Measurements from ENCODE around the gene FGF4.

The FGF4 gene

DNA sequence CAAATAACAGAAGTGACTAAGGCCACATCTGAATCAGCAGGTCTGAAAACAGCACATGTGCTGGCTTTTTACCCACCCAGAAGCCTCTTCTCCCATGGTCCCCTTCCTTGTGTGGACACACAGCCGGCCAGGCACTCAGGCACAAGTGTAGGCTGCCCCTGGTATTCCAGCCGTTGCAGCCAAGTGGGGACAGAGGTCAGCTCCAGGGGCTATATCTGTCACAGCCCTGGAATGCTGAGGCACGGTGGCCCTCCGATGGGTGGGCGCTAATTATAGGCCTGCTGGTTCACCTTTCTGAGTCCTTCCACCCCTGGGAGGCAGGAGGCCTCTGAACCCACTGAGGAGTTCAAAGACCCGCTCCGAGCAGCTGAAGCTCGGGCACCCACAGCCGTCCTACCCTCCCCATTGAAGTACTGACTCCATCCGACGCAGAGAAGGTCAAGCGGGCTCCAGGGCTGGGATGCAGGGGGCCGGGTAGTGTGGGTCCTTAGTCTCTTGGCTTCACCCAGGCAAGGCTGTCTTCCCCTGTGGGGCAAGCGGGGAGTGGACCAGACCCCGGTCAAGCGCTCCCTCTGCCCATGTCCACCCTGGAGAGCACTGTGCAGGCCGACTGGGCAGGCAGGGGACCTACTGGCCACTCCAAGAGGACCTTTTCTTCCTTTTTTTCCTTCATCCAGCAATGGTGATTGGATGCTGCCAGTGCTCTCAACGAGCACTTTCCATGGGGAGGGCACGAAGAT is 29.8 kb upstream of the FGF4 start:
- no peak for DNase-seq

GRCh38 chr11:69803604-69804218 is 28.6 kb upstream of the FGF4 start:
- no peak for DNase-seq

DNA sequence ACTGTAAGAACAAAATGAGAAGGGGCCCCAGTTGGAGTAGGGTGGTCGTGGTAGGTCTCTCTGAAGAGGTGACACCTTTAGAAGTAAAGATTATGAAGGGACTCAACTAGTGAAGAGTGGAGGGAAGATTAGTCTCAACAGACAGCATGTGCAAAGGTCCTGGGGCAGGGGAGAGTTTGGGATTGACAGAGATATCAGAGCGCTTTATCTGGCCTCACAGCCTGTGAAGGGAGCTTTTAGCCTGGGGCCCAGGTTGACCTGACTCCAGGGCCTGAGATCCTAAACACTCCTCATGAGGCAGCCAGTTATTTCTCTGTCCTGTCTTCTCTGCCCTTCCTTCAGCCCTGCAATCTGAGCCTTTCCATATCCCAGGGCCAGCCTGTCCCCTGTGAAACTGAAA is 27.9 kb upstream of the FGF4 start:
- no peak for DNase-seq

GRCh38 chr11:69802590-69802989 is 27.4 kb upstream of the FGF4 start:
- no peak for DNase-seq

DNA sequence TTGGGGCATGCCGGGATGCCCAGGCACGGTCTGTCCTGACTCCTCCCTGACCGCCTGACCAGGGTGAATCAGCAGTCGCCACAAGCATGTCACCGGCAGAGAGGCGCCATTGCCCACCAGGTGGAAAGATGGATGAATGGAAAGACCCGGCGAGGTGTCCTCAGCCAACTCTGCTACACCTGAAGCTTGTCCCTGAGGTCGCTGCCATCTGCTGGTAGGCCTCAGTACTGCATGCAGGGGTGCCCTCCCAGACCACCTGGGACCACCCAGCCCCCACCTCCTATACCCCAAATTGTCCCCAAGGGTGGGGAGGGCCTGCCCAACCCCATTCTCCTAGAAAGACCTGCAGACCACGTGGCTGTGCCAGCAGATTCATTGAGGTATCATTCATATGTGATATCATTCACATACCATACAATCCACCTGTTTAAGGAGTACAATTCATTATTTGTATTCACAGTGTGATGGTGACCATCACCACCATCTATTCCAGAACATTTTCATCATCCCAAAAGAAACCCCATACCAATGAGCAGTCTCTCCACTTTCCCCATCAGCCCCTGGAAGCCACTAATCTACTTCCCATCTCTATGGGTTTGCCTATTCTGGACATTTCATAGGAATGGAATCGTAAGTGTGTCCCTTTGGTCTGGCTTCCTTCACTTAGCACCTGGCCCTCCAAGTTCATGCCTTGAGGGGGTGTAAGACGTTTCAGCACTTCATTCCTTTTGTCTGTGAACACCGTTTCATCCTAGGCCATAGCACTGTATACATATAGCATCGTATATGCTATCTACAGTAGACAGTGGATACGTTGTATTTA is 26.6 kb upstream of the FGF4 start:
- peak in 1 of 2 donors; percentile 24 for DNase-seq

DNA sequence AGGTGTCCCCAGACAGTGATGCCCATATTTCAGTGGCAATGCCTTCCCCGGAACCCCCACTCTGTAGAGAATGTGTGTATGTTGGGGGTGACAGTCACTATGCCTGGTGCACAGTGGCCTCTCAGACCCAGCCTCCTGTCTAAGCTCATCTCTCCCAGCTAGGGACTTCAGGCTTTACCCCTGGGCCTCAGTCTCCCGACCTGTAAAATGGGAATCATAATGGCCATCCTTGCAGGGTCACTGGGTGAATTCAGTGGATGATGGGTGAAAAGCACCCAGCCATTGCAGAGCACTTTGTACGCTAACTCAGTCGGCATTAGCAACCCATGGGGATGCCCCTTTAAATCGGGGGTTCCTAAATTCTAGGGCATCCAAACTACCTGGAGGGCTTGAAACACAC is 25.1 kb upstream of the FGF4 start:
- no peak for DNase-seq

- DNase-seq: no peak
Observed at GRCh38 chr11:69799582-69799981, 24.4 kb upstream of the FGF4 start.

DNA sequence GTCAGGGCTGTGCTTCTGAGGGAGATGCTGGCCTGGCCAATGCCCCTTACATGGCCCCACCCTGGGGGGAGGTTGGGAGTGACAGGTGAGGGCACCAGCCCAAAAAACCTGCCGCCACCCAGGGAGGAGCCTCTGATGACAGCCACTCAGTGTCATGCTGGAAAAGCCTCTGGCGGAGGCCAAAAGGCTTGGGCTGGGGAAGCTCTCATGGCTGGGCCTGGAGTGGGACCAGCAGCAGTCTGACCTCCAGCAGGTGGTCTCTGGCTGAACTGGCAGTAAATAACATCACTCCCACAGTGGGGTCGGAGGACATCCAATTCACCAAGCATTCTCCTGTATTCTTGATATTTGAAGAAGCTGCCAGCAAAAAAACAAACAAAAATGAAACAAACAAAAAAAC is 24.0 kb upstream of the FGF4 start:
- no peak for DNase-seq

DNA sequence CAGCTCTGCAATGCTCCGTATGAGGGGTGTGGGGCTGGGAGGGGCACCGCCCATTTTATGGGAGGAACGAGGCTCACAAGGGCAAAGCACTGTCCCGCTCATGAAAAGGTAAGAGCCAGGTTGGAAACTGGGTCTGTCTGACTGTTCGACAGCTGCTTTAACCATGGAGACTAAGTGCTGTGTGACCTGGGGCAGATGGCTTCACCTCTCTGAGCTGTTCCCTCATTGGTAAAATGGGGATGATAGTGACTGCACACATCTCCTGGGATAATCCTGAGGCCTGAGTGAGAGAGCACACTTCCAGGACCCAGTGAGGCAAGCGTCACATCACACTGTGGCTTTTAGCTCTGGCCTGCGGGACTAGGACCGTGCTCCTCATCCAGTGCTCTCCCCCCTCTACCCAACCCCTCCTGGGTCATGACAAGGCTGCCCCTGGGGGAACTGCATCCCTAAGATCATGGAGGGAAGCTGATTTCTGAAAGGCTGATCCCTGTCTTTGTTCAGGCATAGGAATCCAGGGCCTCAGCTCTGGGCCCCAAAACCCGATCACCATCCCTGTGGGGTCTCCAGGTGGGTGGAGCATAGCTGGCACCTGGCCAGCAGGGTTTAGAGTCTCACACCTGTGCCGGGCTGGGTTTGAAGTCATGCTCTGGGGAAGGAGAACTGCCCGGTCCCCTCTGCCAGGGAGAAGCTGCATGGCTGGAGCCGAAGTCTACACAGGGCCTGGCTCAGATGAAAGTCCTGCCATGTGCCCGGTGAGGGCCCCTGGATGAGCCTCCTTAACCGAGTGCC is 22.8 kb upstream of the FGF4 start:
- DNase-seq: no peak

GRCh38 chr11:69797156-69797555 is 22.0 kb upstream of the FGF4 start:
- no peak for DNase-seq

- no peak for DNase-seq
Observed at GRCh38 chr11:69796063-69796462, 20.9 kb upstream of the FGF4 start.

DNA sequence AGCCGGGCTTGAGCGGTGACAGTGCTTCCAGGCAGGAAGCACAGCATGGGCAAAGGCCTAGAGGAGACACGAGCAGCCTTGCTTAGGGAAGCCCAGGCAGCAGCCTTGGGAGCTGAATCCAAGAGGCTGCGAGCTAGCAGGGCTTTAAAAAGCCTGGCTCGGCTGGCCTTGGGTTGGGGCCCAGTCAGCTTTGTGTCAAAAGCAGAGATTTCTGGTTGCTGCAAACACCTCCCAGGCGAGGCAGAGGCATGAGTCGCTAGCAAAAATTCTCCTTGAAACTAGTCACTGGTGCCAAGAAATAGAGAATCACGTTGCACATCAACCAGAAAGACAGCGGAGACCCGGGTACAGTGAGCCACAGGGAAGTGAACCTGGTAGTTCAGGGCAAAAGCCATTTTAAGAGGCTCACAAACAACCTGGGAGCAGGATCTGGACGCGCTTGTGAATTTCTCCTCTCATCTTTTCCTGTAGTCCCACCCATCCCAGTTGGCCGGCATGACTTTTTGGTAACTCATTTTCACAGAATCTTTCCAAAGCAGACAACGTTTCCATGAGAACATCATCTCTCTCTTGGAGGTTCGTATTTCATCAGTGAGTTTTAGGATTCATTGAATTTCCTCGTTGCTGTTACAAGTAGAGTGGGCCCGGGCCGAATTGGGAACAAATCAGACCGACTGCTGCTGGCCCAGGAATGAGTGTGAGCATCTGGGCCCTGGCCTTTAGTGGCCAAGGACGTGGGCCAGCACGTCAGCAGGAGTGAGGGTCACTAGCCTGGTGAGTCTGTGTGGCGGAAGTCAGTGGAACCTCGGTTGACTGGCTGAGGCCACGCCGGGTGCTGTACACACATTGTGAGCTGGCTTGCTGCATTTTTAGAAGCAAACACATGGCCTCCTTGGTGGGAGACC is 16.4 kb upstream of the FGF4 start:
- DNase-seq: no peak

DNA sequence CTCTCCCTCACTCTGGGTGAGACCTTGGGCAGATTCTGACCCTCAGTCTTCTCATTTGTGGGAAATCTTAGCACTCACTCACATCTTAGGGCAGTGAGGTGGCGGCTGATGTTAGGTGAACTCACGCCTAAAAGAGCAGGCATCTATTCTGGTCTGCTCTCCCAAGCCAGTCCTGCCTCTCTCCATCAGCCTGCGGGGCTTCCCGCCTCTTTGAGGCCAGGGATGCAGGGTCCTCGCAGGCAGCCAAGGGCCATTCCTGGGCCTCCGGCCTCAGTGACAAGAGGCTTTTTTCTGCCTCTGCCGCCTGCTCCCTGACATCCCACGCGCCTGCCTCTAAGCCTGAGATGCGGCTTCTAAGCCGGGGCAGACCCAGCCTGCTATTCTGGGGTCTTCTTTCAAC is 13.8 kb upstream of the FGF4 start:
- no peak for DNase-seq

- no peak for DNase-seq
Observed at GRCh38 chr11:69787906-69788305, 12.8 kb upstream of the FGF4 start.

- no peak for DNase-seq
Observed at GRCh38 chr11:69787457-69787856, 12.3 kb upstream of the FGF4 start.

DNA sequence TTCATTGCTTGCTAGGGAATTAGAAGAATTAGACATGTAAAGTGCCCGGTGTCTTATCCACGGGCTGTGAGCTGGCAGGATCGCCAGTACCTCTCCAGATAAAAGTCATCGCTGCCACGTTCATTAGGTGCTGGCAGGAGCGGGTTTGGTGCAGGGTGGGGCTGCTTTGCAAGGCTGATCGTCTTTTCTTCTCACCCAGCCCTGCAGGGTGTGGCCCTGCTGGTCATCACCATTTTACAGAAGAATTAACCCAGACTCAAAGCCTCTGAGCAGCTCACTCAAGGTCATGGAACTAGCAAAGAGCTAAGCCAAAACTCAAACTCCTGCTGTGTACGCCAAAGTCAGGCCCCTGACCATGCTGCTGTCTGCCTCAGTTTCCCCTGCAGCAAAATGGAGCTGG is 6.1 kb upstream of the FGF4 start:
- no peak for DNase-seq

DNA sequence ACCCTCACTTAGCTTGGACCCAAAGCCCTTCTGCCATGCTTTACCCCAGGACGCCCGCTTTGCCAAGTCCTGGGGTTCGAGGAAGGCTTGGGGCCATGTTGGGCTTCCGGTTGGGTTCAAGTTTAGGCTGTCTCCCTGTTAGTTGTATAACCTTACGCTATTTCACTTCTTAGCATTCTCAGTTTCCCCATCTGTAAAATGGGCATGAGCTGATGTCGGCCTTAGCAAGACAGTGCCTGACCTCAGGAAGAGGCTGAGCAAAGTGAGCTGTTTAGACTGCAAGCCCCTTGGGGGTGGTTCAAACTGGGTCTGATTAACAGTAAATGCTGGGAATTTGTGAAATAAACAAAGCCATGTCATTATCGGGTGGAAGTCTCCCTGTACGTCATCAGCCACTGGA is 3.2 kb upstream of the FGF4 start:
- no peak for DNase-seq

GRCh38 chr11:69774354-69775162 is 583 bp downstream of the FGF4 start:
- no peak for DNase-seq

DNA sequence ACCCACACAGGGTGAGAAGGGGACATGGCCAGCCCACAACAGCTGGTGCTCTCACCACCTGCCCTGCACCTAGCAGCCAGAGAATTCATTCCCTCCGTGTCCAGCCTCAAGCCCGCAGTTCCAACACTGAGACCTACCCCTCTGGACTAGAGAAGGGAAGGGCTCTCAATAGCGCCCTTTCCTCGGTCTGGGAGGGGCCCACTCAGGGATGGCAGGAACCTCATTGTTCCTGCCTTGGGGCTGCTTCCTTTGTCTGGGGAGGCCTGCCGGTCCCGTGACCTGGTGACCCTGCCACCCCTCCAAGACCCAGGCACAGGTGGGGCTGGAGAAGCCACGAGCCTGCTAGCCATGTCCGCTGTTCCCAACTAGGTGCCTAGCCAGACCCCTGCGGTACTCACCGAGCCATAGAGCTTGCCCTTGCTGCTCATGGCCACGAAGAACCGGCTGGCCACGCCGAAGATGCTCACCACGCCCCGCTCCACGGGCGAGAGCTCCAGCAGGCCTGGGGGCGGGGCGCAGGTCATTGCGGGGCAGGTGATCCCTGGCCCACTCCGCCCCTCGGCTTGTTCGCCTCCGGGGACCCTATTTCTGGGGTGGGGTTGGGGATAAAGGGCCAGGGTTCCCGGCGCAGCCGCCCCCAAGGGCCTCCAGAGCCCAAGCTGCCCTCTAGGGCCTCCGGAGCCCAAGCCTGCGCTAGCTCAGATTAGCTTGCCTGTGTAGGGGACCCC is 1.4 kb downstream of the FGF4 start:
- DNase-seq: no peak

GRCh38 chr11:69771466-69771865 is 3.7 kb downstream of the FGF4 start:
- DNase-seq: no peak

- no peak for DNase-seq
Observed at GRCh38 chr11:69770540-69770939, 4.6 kb downstream of the FGF4 start.

Measured in CD4-positive, alpha-beta T cell treated with Interferon alpha-2 for 1 hour (primary cell).